GM19455 (cell line): ENCODE measurements around the gene LINC00237.

Experiments
- ATAC-seq: cut with Tn5 transposase; IDR thresholded peaks from one replicate; pipeline ENCODE4 v1.9.1; 2021; ENCODE audit not compliant: unreplicated experiment

The LINC00237 gene

DNA sequence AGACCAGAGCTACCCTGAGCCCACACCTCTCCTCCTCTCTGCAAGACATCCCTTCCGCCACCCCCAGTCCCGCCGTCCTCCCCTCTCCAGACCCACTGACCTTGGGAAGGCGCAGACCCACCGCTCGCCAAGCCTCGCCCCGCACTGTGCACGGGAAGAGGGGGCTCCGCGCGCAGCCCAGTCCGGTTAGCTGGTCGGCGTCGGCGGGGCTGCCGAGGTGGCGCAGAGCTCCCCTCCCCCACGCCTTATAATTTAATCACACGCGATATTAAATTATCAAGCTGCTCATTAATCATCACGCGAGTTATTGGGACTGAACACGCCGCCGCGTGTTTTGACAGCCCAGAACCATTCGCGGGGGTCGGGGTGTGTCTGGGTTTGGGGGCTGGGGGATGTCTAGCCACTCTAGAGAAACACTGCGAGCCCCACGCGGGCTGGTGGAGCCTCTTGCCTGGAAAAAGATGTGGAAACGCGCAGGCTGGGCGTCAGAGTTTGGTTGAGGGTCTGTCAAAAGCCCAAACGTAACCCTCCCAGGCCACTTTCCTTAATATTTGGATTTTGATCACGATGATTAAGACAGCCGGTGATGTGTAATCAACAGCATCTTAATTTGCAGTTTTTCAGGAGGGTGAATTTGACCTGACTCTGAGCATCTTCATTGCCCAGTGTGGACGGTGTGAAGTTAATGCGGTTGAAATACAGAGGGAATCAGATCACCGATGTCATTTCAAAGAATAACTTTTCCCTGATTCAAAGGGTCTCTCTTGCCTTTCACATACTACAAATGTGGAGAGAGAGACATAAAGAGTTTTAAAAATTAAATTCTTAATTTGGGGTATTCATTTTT, at the start of gene LINC00237:
Gene LINC00237, minus strand, starts transcription at position 188 of the 847 bp plus-strand sequence.
- no peak for ATAC-seq

- no peak for ATAC-seq
Measured at GRCh38 chr20:21155268-21155667, 49.1 kb upstream of the LINC00237 start.

DNA sequence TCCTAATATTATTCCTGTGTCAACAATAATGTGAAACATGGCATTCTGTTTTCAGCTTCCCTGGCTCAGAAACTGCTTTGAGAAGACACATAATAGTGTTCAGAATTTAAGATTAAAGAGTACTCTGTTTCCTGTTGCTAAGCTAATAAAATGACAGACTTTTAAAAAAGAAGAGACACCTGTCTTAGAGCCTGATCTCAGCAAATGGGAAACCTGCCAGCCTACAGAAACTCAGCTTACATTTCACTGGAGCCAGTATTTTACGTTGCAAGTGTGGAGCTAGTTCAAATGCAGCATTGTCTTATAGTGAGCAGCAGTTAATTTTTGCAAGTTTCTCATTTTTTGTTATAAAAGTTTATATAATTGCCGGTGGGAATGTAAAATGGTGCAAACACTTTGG, 48.5 kb upstream of the LINC00237 start:
- no peak for ATAC-seq

- ATAC-seq = no peak
Measured at GRCh38 chr20:21151791-21152190, 45.6 kb upstream of the LINC00237 start.

- ATAC-seq = no peak
Measured at GRCh38 chr20:21149344-21149743, 43.2 kb upstream of the LINC00237 start.

DNA sequence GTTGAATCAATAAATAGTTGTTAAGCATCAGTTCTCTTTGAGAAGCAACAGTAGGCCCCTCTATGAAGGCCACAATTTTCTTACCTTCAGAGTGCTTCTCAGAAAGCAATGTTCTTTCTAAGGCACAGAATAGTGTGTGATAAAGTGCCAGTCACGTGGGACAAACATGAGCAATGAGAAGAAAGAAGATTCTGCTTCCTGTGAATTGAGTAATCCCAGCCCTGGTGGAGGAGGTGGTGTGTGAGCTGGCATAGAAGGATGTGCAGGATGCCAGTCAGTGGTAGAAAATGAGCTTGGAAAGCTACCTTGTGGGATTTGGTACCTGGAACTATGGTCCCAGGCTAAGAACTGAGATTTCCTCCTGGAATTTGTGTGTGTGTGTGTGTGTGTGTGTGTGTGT, 41.4 kb upstream of the LINC00237 start:
- ATAC-seq = no peak

- ATAC-seq = no peak
Measured at GRCh38 chr20:21146215-21146614, 40.1 kb upstream of the LINC00237 start.

- ATAC-seq = no peak
Measured at GRCh38 chr20:21145424-21145823, 39.3 kb upstream of the LINC00237 start.

- no peak for ATAC-seq
Measured at GRCh38 chr20:21143194-21143890, 37.2 kb upstream of the LINC00237 start.

DNA sequence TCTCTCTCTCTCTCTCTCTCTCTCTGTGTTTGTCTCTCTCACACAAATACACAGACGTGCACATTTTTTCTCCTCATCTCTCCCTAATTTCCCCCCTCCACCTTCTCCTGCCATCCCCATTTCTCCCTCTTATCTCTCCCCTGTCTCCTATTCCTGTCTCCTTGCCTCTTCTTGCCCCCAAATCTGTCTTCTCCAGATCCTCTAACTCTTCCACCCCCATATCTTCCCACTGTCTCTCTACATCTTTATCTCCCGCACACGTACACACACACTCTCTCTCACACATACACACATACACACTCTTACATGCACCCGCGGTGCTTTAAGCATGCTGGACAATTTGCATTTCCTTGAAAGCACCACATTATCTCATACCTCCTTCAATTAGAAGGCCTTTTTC, 35.7 kb upstream of the LINC00237 start:
- ATAC-seq = no peak

DNA sequence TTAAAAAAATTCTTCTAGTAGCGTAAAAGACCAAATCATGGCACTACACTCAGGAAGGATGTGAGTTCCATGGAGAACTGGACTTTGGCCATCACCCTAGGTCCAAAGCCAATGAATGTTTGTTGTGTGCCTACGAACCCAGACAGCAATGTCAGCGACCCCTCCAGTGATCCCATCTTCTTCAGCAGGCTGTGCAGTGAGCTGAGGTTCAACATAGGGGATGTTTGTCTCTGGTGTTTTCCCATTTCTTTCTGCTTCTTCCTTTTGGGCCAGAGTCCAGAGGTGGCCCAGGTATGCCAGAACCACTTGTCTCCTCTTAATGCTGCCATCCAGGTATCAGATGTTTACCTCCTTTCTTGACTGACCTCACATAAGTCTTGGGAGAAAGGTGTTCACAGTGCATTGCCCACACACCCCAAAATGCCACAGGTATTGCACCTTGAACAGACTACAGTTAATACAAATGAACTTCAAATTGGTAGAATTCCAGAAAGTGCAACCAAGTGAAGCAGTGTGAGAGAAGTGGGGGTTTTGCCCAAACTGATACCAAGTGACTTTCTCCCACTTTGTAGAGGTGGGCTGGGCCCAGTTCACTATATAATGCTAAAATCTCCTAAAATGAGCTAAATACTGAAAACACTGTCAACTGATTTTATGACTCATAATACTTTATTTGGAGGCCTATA, 33.9 kb upstream of the LINC00237 start:
- ATAC-seq = no peak

DNA sequence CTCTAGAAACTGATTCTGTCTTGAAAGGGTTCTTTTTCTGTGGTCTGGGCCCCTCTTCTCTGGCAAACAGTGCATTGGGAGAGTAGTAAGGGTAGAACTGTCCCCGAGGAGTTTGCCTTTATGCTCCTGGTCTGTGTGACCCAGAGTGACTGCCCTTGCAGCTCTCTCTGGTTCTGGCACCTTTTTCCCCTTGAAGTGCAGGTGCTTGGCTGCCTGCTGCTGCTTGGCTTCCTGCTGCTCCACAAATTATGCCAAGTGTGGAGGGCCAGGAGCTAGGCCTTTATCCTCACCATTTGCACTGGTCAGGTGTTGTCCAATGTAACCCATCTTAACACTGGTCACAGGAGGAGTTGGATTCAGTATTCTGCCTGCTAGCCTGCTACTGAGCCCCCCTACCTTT, 30.9 kb upstream of the LINC00237 start:
- ATAC-seq = no peak

- no peak for ATAC-seq
Measured at GRCh38 chr20:21136015-21136732, 30.0 kb upstream of the LINC00237 start.

DNA sequence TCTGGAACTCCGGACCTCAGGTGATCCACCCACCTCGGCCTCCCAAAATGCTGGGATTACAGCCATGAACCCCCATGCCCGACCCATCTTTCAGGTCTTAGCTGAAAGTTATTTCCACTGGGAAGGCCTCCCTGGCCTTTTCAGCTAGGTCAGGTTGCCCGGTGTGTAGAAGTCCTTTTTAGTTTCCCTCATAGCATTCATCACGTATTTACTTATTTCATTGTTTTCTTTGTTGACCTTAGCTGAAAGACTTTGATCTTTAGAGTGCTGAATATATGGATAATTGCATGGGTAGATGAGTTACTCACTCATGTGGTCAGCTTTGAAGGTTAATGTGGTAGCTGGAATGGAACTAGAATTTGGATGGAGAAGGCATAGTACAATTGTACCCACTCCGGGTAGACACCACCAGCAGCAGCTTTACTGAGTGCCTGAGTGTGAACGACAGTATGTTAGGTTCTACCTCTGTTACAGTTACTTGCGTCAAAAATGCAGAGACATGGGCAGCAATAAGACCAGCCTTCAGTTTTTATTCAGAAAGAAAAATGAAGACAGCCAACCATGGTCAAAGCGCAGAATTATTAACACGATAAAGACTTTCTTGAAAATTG, 28.8 kb upstream of the LINC00237 start:
- ATAC-seq = no peak

GRCh38 chr20:21133917-21134622, 27.9 kb upstream of the LINC00237 start:
- ATAC-seq = no peak

DNA sequence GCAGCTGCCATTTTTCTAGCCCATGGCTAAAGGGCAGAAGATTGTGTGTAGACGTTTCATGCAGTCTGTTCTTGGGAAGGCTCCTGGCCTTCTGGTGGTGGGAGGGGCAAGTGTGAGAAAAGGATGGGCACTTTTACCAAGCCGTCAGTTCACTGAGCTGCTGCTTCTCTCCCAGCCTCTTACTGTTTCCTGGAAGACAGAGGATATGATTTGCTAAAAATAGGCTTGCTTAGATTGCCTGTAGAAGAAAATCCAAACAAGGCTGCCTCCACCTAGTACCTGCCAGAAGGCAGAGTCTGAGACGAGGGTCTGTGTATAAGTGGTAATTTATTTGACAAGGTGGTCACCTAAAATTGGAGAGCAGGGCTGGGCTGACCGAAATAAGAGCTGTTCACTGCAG, 27.2 kb upstream of the LINC00237 start:
- ATAC-seq = no peak

- ATAC-seq = no peak
Measured at GRCh38 chr20:21129861-21130260, 23.7 kb upstream of the LINC00237 start.

- ATAC-seq = no peak
Measured at GRCh38 chr20:21127201-21127981, 21.2 kb upstream of the LINC00237 start.

- no peak for ATAC-seq
Measured at GRCh38 chr20:21126581-21126870, 20.4 kb upstream of the LINC00237 start.
